Measurements from ENCODE around the gene TMEM91. TPM values are rescaled to one million over a fixed set of nuclear protein-coding genes. Genes with fewer than 3 reads are reported as not detected.

TMEM91 gene
- total and polyA plus RNA-seq, 2 of the 13 experiments (the other 11 are each of a cell fraction or from before 2014, with no cell fraction given): 6.3 to 10.3 TPM

GRCh38 chr19:41355035-41355434, 21.3 kb upstream of the TMEM91 start:
- H3K4me1 ChIP-seq (ENCODE audit: insufficient read depth, low read length): peaks cover 21% of the 10 kb centered on the region
- peaks cover 27% of the 10 kb centered on the region for H3K79me2 ChIP-seq (ENCODE audit: insufficient read depth, low read length)
- H3K27ac ChIP-seq (ENCODE audit: extremely low read length, insufficient read depth, low read length): no peak overlapping the region
- no peak overlapping the region for H3K4me3 ChIP-seq (replicated peaks in 1 of 3; ENCODE audit: insufficient read depth in 1 of 3, low read depth in 2 of 3, low read length in 3 of 3)
- no peaks in the 10 kb centered on the region; a peak in 2 of 5 replicates for H3K27me3 ChIP-seq (ENCODE audit: control insufficient read depth in 1 of 2, insufficient read depth in 2 of 2, low read length in 2 of 2)
- ATAC-seq (no peak), DNase-seq (ENCODE audit: low spot score) (no peak), FAIRE-seq (no peak)
- H3K4me2 ChIP-seq (ENCODE audit: low read depth, low read length): no peak overlapping the region
- H3K9ac ChIP-seq (ENCODE audit: insufficient read depth, low read depth, low read length): no peak overlapping the region
- intact Hi-C loops (cut with micrococcal nuclease; ENCODE audit: unreplicated experiment) (no loop called here), in situ Hi-C loops (cut with HindIII; ENCODE audit: extremely low pct_ligation_motif_present, low pct_unique_long_range_greater_than_20kb) (no loop called here)
- peaks cover 9% of the 10 kb centered on the region; the same call in 1 of the 2 replicates for H4K20me1 ChIP-seq (ENCODE audit: insufficient read depth, low read length)
- WGBS (ENCODE audit: low lambda C conversion rate): 94% methylated on average over 1 of the region's 1 CpG
- ChIA-PET CTCF (ENCODE audit: low intra/inter-chr PET ratio, low total read pairs) (no interaction called here), POLR2A (interaction anchor here (2.3 to 2.4 kb wide), 2 partner anchors 9 to 33 kb away, joined by 7 to 13 read pairs; partner anchors contain the start of gene B9D2)
- H2AFZ ChIP-seq (ENCODE audit: low read length): no peak overlapping the region
- H3K36me3 ChIP-seq (replicated peaks in 1 of 2; ENCODE audit: control insufficient read depth in 1 of 2, insufficient read depth in 2 of 2, low read length in 2 of 2): no peaks in the 10 kb centered on the region
- no TSS peak for BruUV-seq (replicated peaks)
- no peaks in the 10 kb centered on the region for H3K9me3 ChIP-seq (ENCODE audit: low read length)
- TF ChIP-seq HMG20B (CRISPR knock-in tag; conservative IDR thresholded peaks at IDR 0.05) (no peak), EHMT2 (IDR thresholded peaks at IDR 0.05; ENCODE audit: borderline replicate concordance, low read depth, low read length) (no peak), ZNF580 (CRISPR knock-in tag; IDR thresholded peaks at IDR 0.05; ENCODE audit: borderline replicate concordance, low read depth) (no peak), HNF1B (CRISPR knock-in tag; IDR thresholded peaks at IDR 0.05) (no peak), KDM4B (CRISPR knock-in tag; IDR thresholded peaks at IDR 0.05) (no peak), ETS1 (CRISPR knock-in tag; IDR thresholded peaks at IDR 0.05) (no peak), ZNF784 (CRISPR knock-in tag; IDR thresholded peaks at IDR 0.05; ENCODE audit: borderline replicate concordance) (no peak), ZBTB7B (CRISPR knock-in tag; IDR thresholded peaks at IDR 0.05) (no peak), RBM39 (IDR thresholded peaks at IDR 0.05; ENCODE audit: low read depth, low read length, poor library complexity, severe bottlenecking) (no peak), YEATS4 (CRISPR knock-in tag; IDR thresholded peaks at IDR 0.05; ENCODE audit: borderline replicate concordance) (no peak), NRL (CRISPR knock-in tag; IDR thresholded peaks at IDR 0.05; ENCODE audit: borderline replicate concordance) (no peak), ZNF747 (CRISPR knock-in tag; IDR thresholded peaks at IDR 0.05; ENCODE audit: borderline replicate concordance) (no peak), RELA (CRISPR knock-in tag; IDR thresholded peaks at IDR 0.05) (no peak), TOPORS (CRISPR knock-in tag; IDR thresholded peaks at IDR 0.05) (no peak), FOXC1 (CRISPR knock-in tag; IDR thresholded peaks at IDR 0.05; ENCODE audit: borderline replicate concordance) (no peak), GLMP (CRISPR knock-in tag; IDR thresholded peaks at IDR 0.05; ENCODE audit: borderline replicate concordance) (no peak)

Measured in HepG2 (cell line).